Esophagus muscularis mucosa (tissue), 4 donors: Measurements from ENCODE around the gene RBMS3. TPM values are rescaled to one million over a fixed set of nuclear protein-coding genes. Genes with fewer than 3 reads are reported as not detected.

Experiments
- DNase-seq: peaks from one replicate; pipeline ENCODE4 v3.0.0-alpha.2; 2017; ENCODE audit errors: extremely low spot score
- H3K27ac ChIP-seq, 4 donors: fragments of 200-600 bp; sonication (generic); replicated peaks in 1 of 4; 1 replicate in 3 of 4; 2 replicates in 1 of 4; pipeline ENCODE4 v1.5.1; 2016 to 2019; ENCODE audit warnings: mild to moderate bottlenecking in 1 of 4
- H3K27me3 ChIP-seq, 4 donors: fragments of 200-600 bp; sonication (generic); one replicate each; pipeline versions ENCODE4 v1.5.1 to v1.6.0; 2016 to 2019
- H3K36me3 ChIP-seq, 4 donors: fragments of 200-600 bp; sonication (generic); one replicate each; pipeline ENCODE4 v1.5.1; 2016 to 2019
- H3K4me1 ChIP-seq, 4 donors: fragments of 200-600 bp; sonication (generic); one replicate each; pipeline ENCODE4 v1.5.1; 2016 to 2019
- H3K4me3 ChIP-seq, 4 donors: fragments of 200-600 bp; sonication (generic); 1 replicate in 2 of 4; 2 replicates in 2 of 4; pipeline ENCODE4 v1.5.1; 2016 to 2019; ENCODE audit warnings: mild to moderate bottlenecking in 4 of 4, moderate library complexity in 1 of 4
- H3K9me3 ChIP-seq, 4 donors: fragments of 200-600 bp; sonication (generic); 1 replicate in 3 of 4; 2 replicates in 1 of 4; pipeline ENCODE4 v1.5.1; 2016 to 2019
- CTCF ChIP-seq, 3 experiments: fragments of 200-600 bp in 2 of 3; fragments of 450-650 bp in 1 of 3; sonication (generic) in 2 of 3; IDR thresholded peaks; one replicate each; pipeline ENCODE4 v1.5.1; 2017 to 2019; ENCODE audit warnings: antibody characterized with exemption in 3 of 3, mild to moderate bottlenecking in 2 of 3, moderate library complexity in 1 of 3
- EP300 ChIP-seq: sonication (generic); formaldehyde crosslinking; IDR thresholded peaks from one replicate; pipeline ENCODE4 v1.6.1; 2017; ENCODE audit warnings: antibody characterized with exemption
- POLR2A ChIP-seq: fragments of 450-650 bp; IDR thresholded peaks from one replicate; pipeline ENCODE4 v1.6.1; 2017; ENCODE audit warnings: antibody characterized with exemption, moderate library complexity, mild to moderate bottlenecking, low read depth
- POLR2AphosphoS5 ChIP-seq, 2 donors: sonication (generic); formaldehyde crosslinking; IDR thresholded peaks; one replicate each; pipeline ENCODE4 v1.6.1; 2017; ENCODE audit warnings: antibody characterized with exemption in 2 of 2
- WGBS: methylation state at CpG from one replicate; pipeline ENCODE4 v1.1.5; 2018; 5-methylcytosine and 5-hydroxymethylcytosine counted together
- intact Hi-C: fragments of 100-400 bp; cut with DNase I; formaldehyde crosslinking; loops from one replicate; pipeline ENCODE4 v1.15.1; 2023
- total RNA-seq, 4 donors: library from RNA; depleted of rRNA; stranded (reverse); fragments of >200 nt; gene quantifications; one replicate each; pipeline versions ENCODE4 v1.1.0 to v1.2.1, GENCODE V29; 2016

RBMS3 gene
- total RNA-seq, 4 donors from 2014 or later: 53.0 to 81.5 (median 61.2) TPM

GRCh38 chr3:29486096-29486495 is 205.2 kb downstream of the RBMS3 start:
- H3K9me3 ChIP-seq: no peaks in the 10 kb centered on the region
- no peak for DNase-seq
- no peak overlapping the region for H3K4me3 ChIP-seq
- intact Hi-C loops: no loop called here
- 81% methylated on average over 5 of the region's 5 CpGs for WGBS
- peaks cover 0 to 11% (median 4%) of the 10 kb centered on the region in 4 donors for H3K4me1 ChIP-seq
- no peak overlapping the region for H3K27ac ChIP-seq
- no peaks in the 10 kb centered on the region for H3K27me3 ChIP-seq
- TF ChIP-seq POLR2A (no peak), EP300 (no peak), CTCF (IDR thresholded peaks at IDR 0.05) (no peak), POLR2AphosphoS5 (IDR thresholded peaks at IDR 0.05) (peak in 1 of 2 donors; percentile 24)
- peaks cover 0 to 8% (median 0%) of the 10 kb centered on the region in 4 donors for H3K36me3 ChIP-seq

GRCh38 chr3:29486917-29487316 is 206.0 kb downstream of the RBMS3 start:
- no peak overlapping the region for H3K4me3 ChIP-seq
- H3K4me1 ChIP-seq: peaks cover 0 to 11% (median 4%) of the 10 kb centered on the region in 4 donors
- H3K27me3 ChIP-seq: no peaks in the 10 kb centered on the region
- TF ChIP-seq POLR2AphosphoS5 (IDR thresholded peaks at IDR 0.05): no peak
- TF ChIP-seq CTCF (IDR thresholded peaks at IDR 0.05): no peak
- TF ChIP-seq POLR2A: no peak
- TF ChIP-seq EP300: no peak
- H3K9me3 ChIP-seq: no peaks in the 10 kb centered on the region
- intact Hi-C loops: no loop called here
- 91% methylated on average over 2 of the region's 2 CpGs for whole genome bisulfite sequencing
- no peak overlapping the region for H3K27ac ChIP-seq
- H3K36me3 ChIP-seq: peaks cover 0 to 8% (median 0%) of the 10 kb centered on the region in 4 donors
- no peak for DNase-seq

- intact Hi-C loops: no loop called here
- DNase-seq: no peak
- no peak for TF ChIP-seq EP300
- 81% methylated on average over 1 of the region's 1 CpG for WGBS
- no peak overlapping the region for H3K4me3 ChIP-seq
- H3K27me3 ChIP-seq: no peaks in the 10 kb centered on the region
- H3K4me1 ChIP-seq: peaks cover 0 to 11% (median 4%) of the 10 kb centered on the region in 4 donors
- H3K9me3 ChIP-seq: no peaks in the 10 kb centered on the region
- H3K27ac ChIP-seq: no peak overlapping the region
- H3K36me3 ChIP-seq: peaks cover 0 to 8% (median 0%) of the 10 kb centered on the region in 4 donors
Observed at GRCh38 chr3:29488922-29489321, 208.1 kb downstream of the RBMS3 start.

- no peak overlapping the region for H3K4me3 ChIP-seq
- H3K27ac ChIP-seq: no peak overlapping the region
- H3K27me3 ChIP-seq: no peaks in the 10 kb centered on the region
- H3K36me3 ChIP-seq: peaks cover 0 to 8% (median 0%) of the 10 kb centered on the region in 4 donors
- no peak for TF ChIP-seq POLR2AphosphoS5 (IDR thresholded peaks at IDR 0.05)
- no peak for TF ChIP-seq POLR2A
- no peak for TF ChIP-seq CTCF (IDR thresholded peaks at IDR 0.05)
- no peak for TF ChIP-seq EP300
- DNase-seq: no peak
- intact Hi-C loops: no loop called here
- H3K9me3 ChIP-seq: no peaks in the 10 kb centered on the region
- no peaks in the 10 kb centered on the region for H3K4me1 ChIP-seq
- WGBS: 79% methylated on average over 3 of the region's 3 CpGs
Observed at GRCh38 chr3:29493109-29493508, 212.2 kb downstream of the RBMS3 start.

- no peak overlapping the region for H3K27ac ChIP-seq
- 70% methylated on average over 6 of the region's 6 CpGs for WGBS
Observed at GRCh38 chr3:29494305-29495036, 213.6 kb downstream of the RBMS3 start.

More at GRCh38 chr3:29494305-29495036, 213.6 kb downstream of the RBMS3 start:
- H3K4me1 ChIP-seq: no peaks in the 10 kb centered on the region
- DNase-seq: no peak
- no peaks in the 10 kb centered on the region for H3K9me3 ChIP-seq
- no peaks in the 10 kb centered on the region for H3K27me3 ChIP-seq
- no peak overlapping the region for H3K4me3 ChIP-seq
- intact Hi-C loops: no loop called here
- no peaks in the 10 kb centered on the region for H3K36me3 ChIP-seq
- no peak for TF ChIP-seq EP300
- TF ChIP-seq POLR2A: no peak
- no peak for TF ChIP-seq POLR2AphosphoS5 (IDR thresholded peaks at IDR 0.05)
- no peak for TF ChIP-seq CTCF (IDR thresholded peaks at IDR 0.05)
